Heart left ventricle (tissue), 16 donors: ENCODE measurements around the gene C1QTNF4. TPM values are rescaled to one million over a fixed set of nuclear protein-coding genes. Genes with fewer than 3 reads are reported as not detected.

Experiments
- ATAC-seq, 4 donors: fragments of 200-7000 bp; cut with Tn5 transposase; one replicate each; pipeline ENCODE4 v1.9.1; 2020 to 2022; ENCODE audit warnings: moderate library complexity in 4 of 4, mild to moderate bottlenecking in 3 of 4, moderate number of reproducible peaks in 1 of 4
- DNase-seq, 5 donors: peaks; one replicate each; pipeline ENCODE4 v3.0.0-alpha.2; 2020
- H3K27ac ChIP-seq, 12 donors: fragments of 200-600 bp; sonication (generic) in 4 of 12; one replicate each; pipeline versions ENCODE4 v1.5.0 to v1.8.0; 2016 to 2022; ENCODE audit warnings: mild to moderate bottlenecking in 2 of 12
- H3K27me3 ChIP-seq, 9 donors: fragments of 200-600 bp; sonication (generic) in 2 of 9; one replicate each; pipeline versions ENCODE4 v1.5.1 to v1.8.0; 2016 to 2022; ENCODE audit warnings: mild to moderate bottlenecking in 3 of 9
- H3K36me3 ChIP-seq, 9 donors: fragments of 200-600 bp; sonication (generic) in 2 of 9; one replicate each; pipeline versions ENCODE4 v1.5.0 to v1.8.0; 2018 to 2022; ENCODE audit warnings: mild to moderate bottlenecking in 2 of 9
- H3K4me1 ChIP-seq, 12 donors: fragments of 200-600 bp; sonication (generic) in 4 of 12; one replicate each; pipeline versions ENCODE4 v1.5.0 to v1.8.0; 2016 to 2022; ENCODE audit warnings: mild to moderate bottlenecking in 3 of 12
- H3K4me3 ChIP-seq, 12 donors: fragments of 200-600 bp; sonication (generic) in 4 of 12; one replicate each; pipeline versions ENCODE4 v1.5.0 to v1.8.0; 2017 to 2022; ENCODE audit warnings: mild to moderate bottlenecking in 9 of 12, moderate library complexity in 4 of 12
- H3K9me3 ChIP-seq, 12 donors: fragments of 200-600 bp; sonication (generic) in 4 of 12; one replicate each; pipeline versions ENCODE4 v1.5.0 to v1.8.0; 2016 to 2022; ENCODE audit warnings: mild to moderate bottlenecking in 1 of 12
- CTCF ChIP-seq, 12 donors: fragments of 200-600 bp; sonication (generic) in 4 of 12; IDR thresholded peaks; one replicate each; pipeline versions ENCODE4 v1.5.0 to v1.8.0; 2018 to 2022; ENCODE audit warnings: antibody characterized with exemption in 12 of 12, mild to moderate bottlenecking in 5 of 12
- POLR2A ChIP-seq, 2 donors: fragments of 450-650 bp; IDR thresholded peaks; one replicate each; pipeline ENCODE4 v1.6.1; 2017; ENCODE audit warnings: antibody characterized with exemption in 2 of 2, mild to moderate bottlenecking in 2 of 2, moderate library complexity in 2 of 2
- WGBS, 4 donors: extraction: QIAGEN DNeasy Blood & Tissue Kit in 2 of 4; methylation state at CpG; one replicate each; pipeline versions ENCODE4 v1.1.5 to v1.1.7; 2013 to 2018; 5-methylcytosine and 5-hydroxymethylcytosine counted together
- intact Hi-C, 10 donors: fragments of 100-400 bp; cut with DNase I; formaldehyde crosslinking; loops; one replicate each; pipeline versions ENCODE4 v1.11.1 to v1.14.2; 2022
- polyA plus RNA-seq, 2 donors: library from polyadenylated mRNA; stranded (reverse); fragments of 200-250 nt; gene quantifications; one replicate each; pipeline ENCODE4 v1.2.3, GENCODE V29; 2013
- total RNA-seq, 9 donors: library from RNA; depleted of rRNA in 2 of 9; stranded (reverse); fragments of >200 nt in 2 of 9; fragmentation: NEBNext Ultra II Directional in 3 of 9; extraction: Animal tissue kit (Norgen Biotek cat#: 25700) in 3 of 9; gene quantifications; one replicate each; pipeline versions ENCODE4 v1.1.0 to v1.2.4, GENCODE V29; 2016 to 2023
- donor health status: ischemic (EF 13 %, LVEDD 7.1; RV severe dilation, severe dysfunction).
- donor health status: healthy with polysubstance abuse.
- donor health status: DM: no; HTN: yes; CAD: no.
- donor health status: DM: no; HTN: no; CAD: no.
- donor health status: ischemic (EF 25% LVEDD 6.9; RV normal size, moderate dysfunction).
- donor health status: ischemic (EF 25% LVEDD 5.7; RV mildly dilated, moderate dysfunction).
- donor health status: healthy.
- donor health status: DM: yes; HTN: yes; CAD: no.
- donor health status: ischemic (EF 35%, LVEDD 5.7; RV mildly dilated, moderate dysfunction).
- donor health status: nonischemic (EF 11% LVEDD 7.7; RV severe dilation, severe dysfunction).
- donor health status: DM: yes; HTN: yes; CAD: no.
- donor health status: PGD.
- donor health status: ischemic (EF 29% LVEDD 5.4; RV normal size, mild dysfunction).
- donor health status: nonischemic (EF 23%, LVEDD 6.1; RV moderate dilation, normal function).

Gene C1QTNF4
- total and polyA plus RNA-seq, 11 donors = 0.23 to 1.5 (median 0.67) TPM; not detected in 1

- TF ChIP-seq CTCF (IDR thresholded peaks at IDR 0.05) (no peak), POLR2A (IDR thresholded peaks at IDR 0.05) (no peak)
- no peak for ATAC-seq
- peak overlapping the region in 1 of 12 donors; percentile 35 for H3K4me3 ChIP-seq
- intact Hi-C loops = no loop called here
- peaks cover 0 to 30% (median 6%) of the 10 kb centered on the region in 12 donors for H3K4me1 ChIP-seq
- no peak overlapping the region for H3K27ac ChIP-seq
- no peaks in the 10 kb centered on the region for H3K36me3 ChIP-seq
- H3K9me3 ChIP-seq = no peaks in the 10 kb centered on the region
- WGBS, 4 donors = 7 to 18% (median 15%) methylated on average over 6 of the region's 6 CpGs
- DNase-seq = no peak
- H3K27me3 ChIP-seq = peaks cover 0 to 46% (median 28%) of the 10 kb centered on the region in 9 donors
Measured at GRCh38 chr11:47593492-47593933, 698 bp downstream of the C1QTNF4 start.

- no peak overlapping the region for H3K27ac ChIP-seq
- peaks cover 0 to 30% (median 6%) of the 10 kb centered on the region in 12 donors for H3K4me1 ChIP-seq
- 81 to 88% (median 83%) methylated on average over 2 of the region's 2 CpGs for WGBS, 4 donors
- H3K4me3 ChIP-seq = no peak overlapping the region
- no peak for DNase-seq
- H3K36me3 ChIP-seq = no peaks in the 10 kb centered on the region
- no peak for ATAC-seq
- H3K27me3 ChIP-seq = peaks cover 0 to 46% (median 28%) of the 10 kb centered on the region in 9 donors
- H3K9me3 ChIP-seq = no peaks in the 10 kb centered on the region
- TF ChIP-seq CTCF (IDR thresholded peaks at IDR 0.05) (no peak), POLR2A (IDR thresholded peaks at IDR 0.05) (no peak)
- intact Hi-C loops = no loop called here
Measured at GRCh38 chr11:47592970-47593369, 1.2 kb downstream of the C1QTNF4 start.

- TF ChIP-seq CTCF (IDR thresholded peaks at IDR 0.05) = no peak
- TF ChIP-seq POLR2A (IDR thresholded peaks at IDR 0.05) = no peak
- peaks cover 0 to 46% (median 28%) of the 10 kb centered on the region in 9 donors for H3K27me3 ChIP-seq
- 70 to 82% (median 76%) methylated on average over 4 of the region's 4 CpGs for WGBS, 4 donors
Measured at GRCh38 chr11:47592251-47592650, 2.0 kb downstream of the C1QTNF4 start.

GRCh38 chr11:47591764-47592163 lies 2.4 kb downstream of the C1QTNF4 start:
- Histone ChIP-seq H3K36me3 (no peaks in the 10 kb centered on the region), H3K27ac (no peak overlapping the region), H3K9me3 (no peaks in the 10 kb centered on the region), H3K27me3 (peaks cover 0 to 46% (median 28%) of the 10 kb centered on the region in 9 donors), H3K4me1 (peaks cover 0 to 40% (median 8%) of the 10 kb centered on the region in 12 donors), H3K4me3 (no peak overlapping the region)
- no peak for ATAC-seq
- WGBS, 4 donors = 46 to 73% (median 57%) methylated on average over 7 of the region's 7 CpGs
- TF ChIP-seq CTCF (IDR thresholded peaks at IDR 0.05) (no peak), POLR2A (IDR thresholded peaks at IDR 0.05) (no peak)
- DNase-seq = no peak
- intact Hi-C loops = no loop called here

More at GRCh38 chr11:47592251-47592650, 2.0 kb downstream of the C1QTNF4 start:
- Histone ChIP-seq H3K36me3 (no peaks in the 10 kb centered on the region), H3K4me1 (peaks cover 0 to 35% (median 7%) of the 10 kb centered on the region in 12 donors), H3K4me3 (no peak overlapping the region), H3K27ac (no peak overlapping the region), H3K9me3 (no peaks in the 10 kb centered on the region)
- DNase-seq = no peak
- no peak for ATAC-seq
- intact Hi-C loops = no loop called here
